Pulmonary artery endothelial cell (primary cell): Measurements from ENCODE around the gene PSD2. TPM values are rescaled to one million over a fixed set of nuclear protein-coding genes. Genes with fewer than 3 reads are reported as not detected.

Experiments
- DNase-seq: peaks from one replicate; pipeline ENCODE4 v3.0.0-alpha.2; 2011; ENCODE audit warnings: low read depth, low spot score
- total RNA-seq: library from RNA; depleted of rRNA; stranded (reverse); fragments of >200 nt; gene quantifications from 2 replicates; pipeline ENCODE4 v1.2.3, GENCODE V29; 2014

The PSD2 gene
- total RNA-seq, 1 donor from 2014 or later, result under 0.01 TPM

GRCh38 chr5:139872851-139873794 lies 77.5 kb downstream of the PSD2 start:
- DNase-seq, result no peak

- DNase-seq, result no peak
These were observed 80.3 kb downstream of the PSD2 start for GRCh38 chr5:139875957-139876356.

GRCh38 chr5:139877129-139877597 lies 81.6 kb downstream of the PSD2 start:
- no peak for DNase-seq

GRCh38 chr5:139878093-139878492 lies 82.5 kb downstream of the PSD2 start:
- no peak for DNase-seq

- DNase-seq, result no peak
These were observed 85.0 kb downstream of the PSD2 start for GRCh38 chr5:139880416-139881142.

- DNase-seq, result no peak
These were observed 85.6 kb downstream of the PSD2 start for GRCh38 chr5:139881143-139881733.

GRCh38 chr5:139882316-139882715 lies 86.7 kb downstream of the PSD2 start:
- DNase-seq, result no peak

- DNase-seq, result no peak
These were observed 87.4 kb downstream of the PSD2 start for GRCh38 chr5:139882961-139883539.

- no peak for DNase-seq
These were observed 88.5 kb downstream of the PSD2 start for GRCh38 chr5:139884144-139884543.

GRCh38 chr5:139884734-139885133 lies 89.1 kb downstream of the PSD2 start:
- no peak for DNase-seq

GRCh38 chr5:139885172-139885856 lies 89.7 kb downstream of the PSD2 start:
- no peak for DNase-seq

- DNase-seq, result no peak
These were observed 90.2 kb downstream of the PSD2 start for GRCh38 chr5:139885857-139886208.

GRCh38 chr5:139886213-139886612 lies 90.6 kb downstream of the PSD2 start:
- DNase-seq, result no peak

- no peak for DNase-seq
These were observed 92.8 kb downstream of the PSD2 start for GRCh38 chr5:139888370-139888769.

GRCh38 chr5:139889410-139889809 lies 93.8 kb downstream of the PSD2 start:
- DNase-seq, result no peak

GRCh38 chr5:139893873-139894272 lies 98.3 kb downstream of the PSD2 start:
- DNase-seq, result no peak

Other genes with a start within 250 kb of the PSD2 start
- gene UBE2D2, start 234.5 kb upstream of the PSD2 start, total RNA-seq, result 66.0 and 71.1 TPM in 2 replicates
- gene CXXC5, start 147.5 kb upstream of the PSD2 start, total RNA-seq, result 12.0 and 14.6 TPM in 2 replicates
- 0.46 and 0.71 TPM in 2 replicates for gene NRG2, start 247.5 kb downstream of the PSD2 start, total RNA-seq